ENCODE results near the gene SPEM2.

SPEM2 gene

DNA sequence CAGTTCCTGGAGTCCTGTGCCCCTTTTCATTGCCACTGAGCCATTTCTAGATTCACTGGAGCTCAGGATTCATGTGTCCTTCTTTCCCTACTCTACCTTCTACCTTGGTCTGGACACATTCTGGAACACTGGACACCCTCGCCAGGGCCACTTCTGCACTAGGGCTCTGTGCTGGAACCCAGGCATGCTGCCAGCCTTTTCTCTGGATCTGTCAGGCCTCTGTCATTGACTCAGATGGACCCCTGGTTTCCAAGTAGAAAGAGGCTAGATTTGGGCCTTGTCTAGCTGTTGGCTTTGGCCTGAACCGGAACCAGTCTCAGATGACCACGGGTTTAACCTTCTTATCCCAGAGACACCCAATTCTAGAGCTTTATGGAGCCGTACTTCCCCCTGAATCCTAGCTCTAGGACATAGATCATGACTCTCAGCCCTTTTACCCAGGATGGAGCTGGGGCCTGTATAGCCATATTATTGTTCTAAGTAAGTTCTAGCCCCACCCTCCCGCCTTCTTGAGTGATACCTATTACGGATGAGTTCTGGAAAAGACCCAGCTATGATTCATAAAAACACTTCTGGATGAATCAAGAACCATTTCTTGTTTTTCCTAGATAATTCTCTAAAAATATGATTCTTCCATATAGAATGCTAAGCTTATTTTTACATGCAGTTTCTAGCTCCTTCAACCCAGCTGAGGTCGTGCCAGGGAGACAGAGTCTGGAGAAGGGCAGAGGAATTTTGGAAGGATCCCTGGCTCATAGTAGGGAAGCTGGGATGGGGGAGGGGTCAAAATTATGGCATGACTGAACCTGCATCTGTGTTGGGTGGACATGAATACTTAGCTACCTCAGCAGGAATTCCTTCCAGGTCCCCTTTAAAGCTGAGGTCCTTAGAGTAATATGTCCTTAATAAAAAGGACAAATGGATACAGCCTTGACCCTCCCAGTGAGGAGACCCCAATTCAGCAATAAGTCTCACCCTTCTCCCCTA is 18.4 kb downstream of the SPEM2 start:
- in situ Hi-C loops (cut with HindIII; ENCODE audit: low pct_unique_long_range_greater_than_20kb, low sequenced_read_pairs) = no loop called here
- no peak for DNase-seq (ENCODE audit: low read depth in 1 of 2, low spot score in 1 of 2)
- TF ChIP-seq JUND (IDR thresholded peaks at IDR 0.05; ENCODE audit: low read depth) = no peak

DNA sequence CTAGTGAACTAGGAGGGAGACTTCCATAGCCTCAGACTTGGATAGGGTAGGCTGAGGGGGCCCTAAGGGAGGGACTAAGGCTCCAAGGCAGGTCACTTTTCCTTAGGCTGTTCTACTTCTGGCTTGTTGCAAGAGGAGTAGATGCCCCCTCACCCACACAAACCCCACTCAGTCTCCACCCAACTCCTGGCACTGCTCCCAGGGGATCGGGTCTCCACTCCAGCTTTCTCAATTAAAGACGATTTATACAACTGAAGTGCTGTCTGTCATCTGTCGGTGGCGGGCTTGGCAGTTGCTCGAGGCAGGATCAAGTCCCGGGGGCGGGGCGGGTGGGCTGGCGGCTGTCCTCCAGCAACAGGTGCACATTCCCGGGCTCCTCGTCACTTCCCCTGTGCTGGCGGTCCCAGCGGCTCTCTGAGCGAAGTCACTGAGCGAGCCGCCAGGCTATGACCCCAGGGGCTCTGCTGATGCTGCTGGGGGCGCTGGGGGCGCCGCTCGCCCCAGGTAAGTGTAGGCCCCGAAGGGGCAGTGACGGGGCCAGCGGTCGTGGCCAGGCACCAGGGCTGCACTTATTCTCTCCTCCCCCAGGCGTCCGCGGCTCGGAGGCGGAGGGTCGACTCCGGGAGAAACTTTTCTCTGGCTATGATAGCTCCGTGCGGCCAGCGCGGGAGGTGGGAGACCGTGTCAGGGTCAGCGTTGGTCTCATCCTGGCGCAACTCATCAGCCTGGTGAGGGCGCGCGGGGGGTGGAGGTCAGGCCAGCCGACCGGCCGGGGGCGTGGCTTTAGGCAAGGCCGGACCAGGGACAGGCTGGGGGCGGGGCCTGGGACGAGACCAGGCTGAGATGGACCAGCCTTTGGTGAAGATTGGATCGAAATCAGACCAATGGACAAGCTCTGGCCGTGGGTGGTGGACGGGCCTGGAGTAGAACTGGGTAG is 19.5 kb downstream of the SPEM2 start, which contains the start of gene CHRNB1:
Gene CHRNB1 (plus strand): TSS at position 380 of the 937 bp plus-strand sequence. CDS start 67 bp downstream, at position 447.
- in situ Hi-C loops (cut with HindIII; ENCODE audit: low pct_unique_long_range_greater_than_20kb, low sequenced_read_pairs) = no loop called here
- no peak for TF ChIP-seq JUND (IDR thresholded peaks at IDR 0.05; ENCODE audit: low read depth)
- DNase-seq (ENCODE audit: low read depth in 1 of 2, low spot score in 1 of 2) = no peak

DNA sequence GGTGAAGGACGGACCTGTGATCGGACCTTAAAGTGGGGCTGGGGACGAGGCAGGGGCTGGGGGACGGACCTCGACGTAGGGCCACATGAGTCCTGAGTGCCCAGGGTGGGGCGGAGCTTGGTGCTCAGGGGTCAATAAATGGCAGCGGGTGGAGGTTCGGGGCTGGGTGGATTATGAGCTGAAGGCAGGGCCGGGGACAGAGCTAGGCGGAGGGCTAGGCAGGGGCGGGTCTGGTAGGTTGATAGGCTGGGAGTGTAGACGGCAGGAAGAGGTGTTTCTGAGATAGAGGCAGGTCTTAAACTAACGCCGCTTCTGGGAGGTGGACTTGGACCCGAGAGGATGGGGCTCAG is 20.2 kb downstream of the SPEM2 start:
- DNase-seq (ENCODE audit: low read depth in 1 of 2, low spot score in 1 of 2) = no peak
- no peak for TF ChIP-seq JUND (IDR thresholded peaks at IDR 0.05; ENCODE audit: low read depth)
- in situ Hi-C loops (cut with HindIII; ENCODE audit: low pct_unique_long_range_greater_than_20kb, low sequenced_read_pairs) = no loop called here

DNA sequence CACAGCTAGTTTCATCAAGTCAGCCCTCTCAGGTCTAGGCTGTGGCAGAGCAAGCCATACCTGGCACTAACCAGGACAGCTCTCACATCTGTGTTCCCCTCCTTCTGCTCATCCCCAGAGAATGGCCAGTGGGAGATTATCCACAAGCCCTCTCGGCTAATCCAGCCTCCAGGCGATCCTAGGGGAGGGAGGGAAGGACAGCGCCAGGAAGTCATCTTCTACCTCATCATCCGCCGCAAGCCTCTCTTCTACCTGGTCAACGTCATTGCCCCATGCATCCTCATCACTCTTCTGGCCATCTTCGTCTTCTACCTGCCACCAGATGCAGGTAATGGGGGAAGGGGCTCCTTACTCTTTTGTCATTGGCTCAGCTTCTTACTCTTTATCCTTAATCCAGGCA is 23.0 kb downstream of the SPEM2 start:
- TF ChIP-seq JUND (IDR thresholded peaks at IDR 0.05; ENCODE audit: low read depth) = no peak
- DNase-seq (ENCODE audit: low read depth in 1 of 2, low spot score in 1 of 2) = no peak
- in situ Hi-C loops (cut with HindIII; ENCODE audit: low pct_unique_long_range_greater_than_20kb, low sequenced_read_pairs) = no loop called here

DNA sequence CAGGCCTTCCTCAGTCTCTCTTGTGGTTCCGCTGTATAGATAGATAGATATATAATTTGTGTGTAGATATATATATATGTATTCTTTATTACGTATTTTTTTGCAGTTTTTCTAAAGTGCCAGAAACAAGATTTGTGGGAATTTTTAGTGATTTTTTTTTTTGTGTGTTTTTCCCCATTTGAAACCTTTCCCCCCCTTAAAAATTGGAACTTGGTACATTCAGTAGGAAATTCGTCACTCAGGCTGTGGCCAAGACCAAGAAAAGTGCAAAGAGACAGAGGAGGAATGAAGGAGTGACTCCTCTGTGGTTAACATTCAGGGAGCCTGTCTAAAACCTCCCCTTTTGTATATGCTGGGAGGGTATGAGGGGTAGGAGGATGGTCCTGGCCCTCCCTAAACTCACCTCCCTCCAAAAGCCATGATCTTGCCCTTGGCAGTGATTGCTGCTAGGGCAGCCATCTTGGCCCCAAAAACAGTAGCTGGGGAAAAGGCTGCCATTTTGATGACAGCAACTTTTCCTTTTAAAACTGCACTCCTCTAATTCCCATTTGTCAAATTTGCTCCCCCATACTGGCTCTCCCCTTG is 34.6 kb downstream of the SPEM2 start:
- in situ Hi-C loops (cut with HindIII; ENCODE audit: low pct_unique_long_range_greater_than_20kb, low sequenced_read_pairs) = no loop called here
- TF ChIP-seq JUND (IDR thresholded peaks at IDR 0.05; ENCODE audit: low read depth) = no peak
- no peak for DNase-seq (ENCODE audit: low read depth in 1 of 2, low spot score in 1 of 2)

DNA sequence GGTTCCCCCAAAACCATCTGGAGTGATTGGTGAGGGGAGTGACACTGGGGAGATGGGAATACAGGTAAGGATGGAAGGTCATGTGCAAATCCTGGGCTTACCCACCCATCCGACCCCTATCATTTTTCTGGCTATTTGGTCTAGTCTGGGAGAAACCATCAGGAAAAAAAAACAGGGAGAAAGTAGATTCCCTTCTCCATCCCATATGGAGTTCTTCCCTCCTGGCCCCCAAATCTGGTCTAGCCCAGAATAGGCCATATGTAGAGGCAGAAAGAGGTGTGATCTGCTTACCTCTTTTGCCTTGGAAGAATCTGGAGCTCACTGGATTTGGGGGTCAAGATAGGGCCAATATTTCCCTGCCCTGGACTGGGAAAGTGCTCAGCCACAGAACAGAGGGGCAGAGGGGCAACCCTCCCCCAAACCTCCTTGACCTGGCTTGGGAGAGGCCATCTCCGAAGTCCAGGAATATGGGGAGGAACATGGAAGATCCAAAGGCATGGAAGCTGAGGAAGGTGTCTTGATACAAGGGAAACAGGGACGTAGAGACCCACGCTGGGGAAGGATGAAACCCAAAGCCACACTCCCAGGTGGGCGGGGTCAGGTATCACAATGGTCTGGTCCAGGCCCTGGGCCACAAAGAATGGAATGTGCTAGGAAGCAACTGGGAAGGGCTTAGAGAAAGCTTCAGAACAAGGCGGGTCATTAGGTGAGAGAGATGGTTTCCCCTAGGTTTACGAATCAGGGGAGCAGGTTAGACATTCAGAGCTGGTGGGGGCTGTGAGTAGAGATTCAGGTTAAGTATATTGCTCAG is 35.6 kb downstream of the SPEM2 start:
- no peak for DNase-seq (ENCODE audit: low read depth in 1 of 2, low spot score in 1 of 2)
- TF ChIP-seq JUND (IDR thresholded peaks at IDR 0.05; ENCODE audit: low read depth) = no peak
- in situ Hi-C loops (cut with HindIII; ENCODE audit: low pct_unique_long_range_greater_than_20kb, low sequenced_read_pairs) = no loop called here

DNA sequence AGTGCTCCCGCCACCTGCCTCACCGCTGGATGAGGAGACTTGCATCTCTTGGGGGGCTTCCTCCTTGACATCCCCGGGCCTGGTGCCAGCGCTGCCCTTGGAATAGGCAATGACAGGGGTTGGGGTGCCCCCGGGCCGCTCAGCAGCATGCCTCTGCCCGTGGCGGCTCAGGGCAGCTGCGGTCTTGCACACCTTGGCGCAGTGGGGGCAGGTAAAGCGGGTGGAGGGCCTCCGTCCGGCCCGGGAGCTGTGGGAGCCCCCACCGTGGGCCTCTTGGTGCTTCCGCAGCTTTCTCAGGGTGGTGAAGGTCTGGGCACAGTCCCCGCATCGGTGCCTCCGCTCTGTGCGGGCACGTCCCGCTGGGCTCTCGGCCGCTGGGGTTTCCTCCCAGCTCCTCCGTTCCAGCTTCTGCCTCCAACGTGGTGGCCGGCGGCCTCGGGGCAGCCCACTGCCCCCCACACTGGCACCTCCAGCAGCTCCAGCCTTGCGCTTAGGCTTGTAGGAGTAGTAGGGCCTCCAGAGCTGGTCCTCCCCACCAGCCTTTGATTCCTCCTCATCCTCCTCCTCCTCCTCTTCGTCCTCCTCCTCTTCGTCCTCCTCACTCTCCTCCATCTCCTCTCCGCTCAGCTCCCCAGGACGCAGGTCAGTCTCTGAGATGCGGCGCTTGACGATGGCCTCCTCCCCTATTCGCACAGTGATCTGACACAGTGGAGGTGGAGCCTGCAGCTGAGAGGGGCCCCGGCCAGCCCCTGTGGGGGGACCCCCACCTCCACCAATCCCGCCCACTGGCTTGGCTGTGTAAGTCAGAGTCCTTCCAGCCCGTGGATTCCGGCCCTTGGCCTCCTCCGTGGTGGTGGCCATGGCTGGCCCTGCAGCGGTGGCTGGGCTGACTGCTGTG is 37.3 kb downstream of the SPEM2 start:
- in situ Hi-C loops (cut with HindIII; ENCODE audit: low pct_unique_long_range_greater_than_20kb, low sequenced_read_pairs) = no loop called here
- no peak for TF ChIP-seq JUND (IDR thresholded peaks at IDR 0.05; ENCODE audit: low read depth)
- no peak for DNase-seq (ENCODE audit: low read depth in 1 of 2, low spot score in 1 of 2)

DNA sequence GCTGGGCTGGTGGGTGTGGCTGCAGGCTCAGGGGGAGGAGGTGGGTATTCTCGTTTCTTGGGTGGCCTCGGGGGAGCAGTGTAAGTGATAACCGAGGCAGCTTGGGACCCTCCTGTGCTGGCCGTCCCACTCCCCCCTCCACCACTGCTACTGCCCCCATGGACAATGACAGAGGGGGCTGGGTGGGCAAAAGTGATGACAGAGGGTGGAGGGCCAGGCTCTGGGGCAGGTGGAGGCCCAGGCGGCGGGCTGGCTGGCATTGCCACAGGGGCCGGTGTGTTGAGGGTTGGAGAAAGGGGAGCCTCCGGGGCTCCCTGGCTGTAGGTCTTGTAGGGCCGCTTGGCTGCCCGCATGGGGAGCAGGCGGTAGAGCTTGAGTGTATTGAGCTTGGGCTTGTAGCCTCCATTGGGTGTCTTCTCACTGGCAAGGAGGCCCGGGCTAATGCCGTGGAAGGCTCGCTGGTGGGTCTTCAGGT is 38.0 kb downstream of the SPEM2 start:
- no peak for TF ChIP-seq JUND (IDR thresholded peaks at IDR 0.05; ENCODE audit: low read depth)
- in situ Hi-C loops (cut with HindIII; ENCODE audit: low pct_unique_long_range_greater_than_20kb, low sequenced_read_pairs) = no loop called here
- DNase-seq (ENCODE audit: low read depth in 1 of 2, low spot score in 1 of 2) = no peak

DNA sequence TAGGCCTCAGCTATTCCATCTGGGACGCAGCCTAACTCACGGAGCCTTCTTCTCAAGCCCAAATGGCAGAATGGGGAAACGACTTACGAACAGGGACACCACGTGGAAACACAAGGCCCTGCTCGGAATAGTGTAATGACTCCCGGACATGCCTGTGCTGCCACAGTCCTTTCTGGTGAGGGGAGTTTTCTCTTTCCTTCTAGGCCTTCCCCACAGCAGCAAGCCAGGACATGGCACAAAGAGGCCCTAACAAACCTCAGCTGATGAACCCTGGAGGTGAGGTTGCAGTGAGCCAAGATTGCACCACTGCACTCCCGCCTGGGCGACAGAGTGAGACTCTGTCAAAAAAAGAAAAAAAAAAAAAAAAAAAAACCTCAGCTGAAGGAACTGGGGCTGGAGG is 38.7 kb downstream of the SPEM2 start:
- no peak for DNase-seq (ENCODE audit: low read depth in 1 of 2, low spot score in 1 of 2)
- no peak for TF ChIP-seq JUND (IDR thresholded peaks at IDR 0.05; ENCODE audit: low read depth)
- in situ Hi-C loops (cut with HindIII; ENCODE audit: low pct_unique_long_range_greater_than_20kb, low sequenced_read_pairs) = no loop called here

DNA sequence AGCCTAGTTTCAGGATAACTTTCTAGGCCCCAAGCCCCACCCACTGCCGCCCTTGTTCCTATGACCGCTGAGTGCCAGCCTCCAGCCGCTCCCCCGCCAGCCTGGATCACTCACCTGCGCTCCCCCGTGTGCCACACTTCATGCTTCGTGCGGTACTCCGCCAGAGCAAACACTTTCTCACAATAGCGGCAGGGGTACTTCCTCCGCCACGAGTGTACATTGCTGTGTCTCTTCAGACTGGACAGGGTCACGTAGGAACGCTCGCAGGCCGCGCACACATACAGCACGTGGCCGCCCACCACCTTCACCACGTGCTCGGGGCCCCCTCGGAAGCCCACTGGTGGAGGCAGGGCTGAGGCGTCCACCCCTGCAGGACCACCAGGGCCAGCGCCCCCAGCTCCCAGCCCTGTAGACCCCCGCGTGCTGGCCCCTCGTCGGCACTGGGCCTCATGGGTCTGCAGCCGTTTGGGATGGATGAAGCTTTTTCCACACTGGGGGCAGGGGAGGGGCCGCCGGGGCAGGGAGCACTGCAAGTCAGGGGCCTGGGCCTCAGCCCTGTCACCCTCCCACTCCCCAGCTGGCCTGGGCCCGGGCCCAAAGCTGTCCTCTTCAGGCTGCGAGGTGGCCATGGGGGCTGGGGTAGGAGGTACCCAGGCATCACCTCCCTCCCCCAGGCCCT is 40.3 kb downstream of the SPEM2 start:
- no peak for TF ChIP-seq JUND (IDR thresholded peaks at IDR 0.05; ENCODE audit: low read depth)
- DNase-seq (ENCODE audit: low read depth in 1 of 2, low spot score in 1 of 2) = no peak
- in situ Hi-C loops (cut with HindIII; ENCODE audit: low pct_unique_long_range_greater_than_20kb, low sequenced_read_pairs) = no loop called here
